ENCODE data around the gene PAPPA.

PAPPA gene

GRCh38 chr9:116209414-116210116 is 56.0 kb downstream of the PAPPA start:
- DNase-seq = no peak
- intact Hi-C loops (cut with DNase I; ENCODE audit: low total_unique reads) = no loop called here
- no peak overlapping the region for H3K4me3 ChIP-seq
- no peaks in the 10 kb centered on the region for H3K9me3 ChIP-seq
- H3K27ac ChIP-seq = no peak overlapping the region
- no peaks in the 10 kb centered on the region for H3K4me1 ChIP-seq
- peaks cover 0 to 22% (median 4%) of the 10 kb centered on the region in 3 donors for H3K36me3 ChIP-seq
- H3K27me3 ChIP-seq = no peaks in the 10 kb centered on the region
- TF ChIP-seq CTCF (IDR thresholded peaks at IDR 0.05) = no peak

- no peak overlapping the region for H3K27ac ChIP-seq
- H3K4me3 ChIP-seq = no peak overlapping the region
- no peaks in the 10 kb centered on the region for H3K27me3 ChIP-seq
- H3K4me1 ChIP-seq = no peaks in the 10 kb centered on the region
- H3K36me3 ChIP-seq = peaks cover 0 to 24% (median 4%) of the 10 kb centered on the region in 3 donors
- DNase-seq = no peak
- H3K9me3 ChIP-seq = no peaks in the 10 kb centered on the region
- no peak for TF ChIP-seq CTCF (IDR thresholded peaks at IDR 0.05)
- intact Hi-C loops (cut with DNase I; ENCODE audit: low total_unique reads) = no loop called here
Observed at GRCh38 chr9:116212986-116213692, 59.5 kb downstream of the PAPPA start.

GRCh38 chr9:116213693-116214047 is 60.1 kb downstream of the PAPPA start:
- Histone ChIP-seq H3K4me3 (no peak overlapping the region), H3K4me1 (no peaks in the 10 kb centered on the region), H3K27me3 (no peaks in the 10 kb centered on the region), H3K9me3 (no peaks in the 10 kb centered on the region), H3K27ac (no peak overlapping the region), H3K36me3 (peaks cover 0 to 24% (median 4%) of the 10 kb centered on the region in 3 donors)
- DNase-seq = no peak
- TF ChIP-seq CTCF (IDR thresholded peaks at IDR 0.05) = no peak
- intact Hi-C loops (cut with DNase I; ENCODE audit: low total_unique reads) = no loop called here

GRCh38 chr9:116218399-116218798 is 64.8 kb downstream of the PAPPA start:
- Histone ChIP-seq H3K4me3 (no peak overlapping the region), H3K36me3 (peaks cover 0 to 9% (median 0%) of the 10 kb centered on the region in 3 donors), H3K27me3 (no peaks in the 10 kb centered on the region), H3K9me3 (no peaks in the 10 kb centered on the region), H3K27ac (no peak overlapping the region), H3K4me1 (no peaks in the 10 kb centered on the region)
- TF ChIP-seq CTCF (IDR thresholded peaks at IDR 0.05) = no peak
- no peak for DNase-seq
- intact Hi-C loops (cut with DNase I; ENCODE audit: low total_unique reads) = no loop called here

- intact Hi-C loops (cut with DNase I; ENCODE audit: low total_unique reads) = no loop called here
- Histone ChIP-seq H3K27me3 (no peaks in the 10 kb centered on the region), H3K4me3 (no peak overlapping the region), H3K27ac (no peak overlapping the region), H3K36me3 (peaks cover 0 to 2% (median 0%) of the 10 kb centered on the region in 3 donors), H3K4me1 (no peaks in the 10 kb centered on the region), H3K9me3 (no peaks in the 10 kb centered on the region)
- TF ChIP-seq CTCF (IDR thresholded peaks at IDR 0.05) = no peak
- DNase-seq = no peak
Observed at GRCh38 chr9:116219686-116220085, 66.1 kb downstream of the PAPPA start.
